Measurements from ENCODE around the gene PMPCB.
A peak's percentile ranks its signal among the peaks of the same experiment; 100 is the strongest.

PMPCB gene

GRCh38 chr7:103325744-103326143 is 28.5 kb downstream of the PMPCB start:
- DNase-seq = no peak

GRCh38 chr7:103336761-103337160 is 39.5 kb downstream of the PMPCB start:
- no peak for DNase-seq

GRCh38 chr7:103338864-103339263 is 41.6 kb downstream of the PMPCB start:
- no peak for DNase-seq

- no peak for DNase-seq
Observed at GRCh38 chr7:103341466-103341865, 44.2 kb downstream of the PMPCB start.

GRCh38 chr7:103343332-103343731 is 46.1 kb downstream of the PMPCB start:
- DNase-seq = no peak

GRCh38 chr7:103343758-103344452 is 46.7 kb downstream of the PMPCB start:
- DNase-seq = peak; percentile 19

- DNase-seq = peak; percentile 95
Observed at GRCh38 chr7:103344453-103345149, 47.4 kb downstream of the PMPCB start, which contains the start of gene DNAJC2. Gene DNAJC2 (minus strand): TSS chr7:103344767. CDS start chr7:103344622, 145 bp downstream.

- DNase-seq = no peak
Observed at GRCh38 chr7:103346396-103346795, 49.2 kb downstream of the PMPCB start.

- peak; percentile 94 for DNase-seq
Observed at GRCh38 chr7:103347507-103348267, 50.5 kb downstream of the PMPCB start, which contains the start of gene PSMC2. Gene PSMC2 (plus strand): TSS chr7:103347643. CDS start chr7:103347712, 69 bp downstream.

- no peak for DNase-seq
Observed at GRCh38 chr7:103348452-103348851, 51.2 kb downstream of the PMPCB start.

GRCh38 chr7:103348959-103349358 is 51.7 kb downstream of the PMPCB start:
- DNase-seq = no peak

GRCh38 chr7:103349805-103350204 is 52.6 kb downstream of the PMPCB start:
- DNase-seq = no peak

Data from fibroblast of skin of back (primary cell).